Stimulated activated CD8-positive, alpha-beta memory T cell treated with anti-CD3 and anti-CD28 coated beads, Interleukin-7, amount 100 ng/mL, for 24 hours (primary cell): ENCODE measurements around the gene DAPK3.
"Not testable (repeated sequence)": the region's sequence is repeated elsewhere in the genome, so short reads cannot be mapped to it uniquely, and the experiment has no call there.

Source experiments
- DNase-seq: peaks from one replicate; pipeline ENCODE4 v3.0.0-alpha.2; 2020; ENCODE audit warnings: low read depth

Gene DAPK3

DNA sequence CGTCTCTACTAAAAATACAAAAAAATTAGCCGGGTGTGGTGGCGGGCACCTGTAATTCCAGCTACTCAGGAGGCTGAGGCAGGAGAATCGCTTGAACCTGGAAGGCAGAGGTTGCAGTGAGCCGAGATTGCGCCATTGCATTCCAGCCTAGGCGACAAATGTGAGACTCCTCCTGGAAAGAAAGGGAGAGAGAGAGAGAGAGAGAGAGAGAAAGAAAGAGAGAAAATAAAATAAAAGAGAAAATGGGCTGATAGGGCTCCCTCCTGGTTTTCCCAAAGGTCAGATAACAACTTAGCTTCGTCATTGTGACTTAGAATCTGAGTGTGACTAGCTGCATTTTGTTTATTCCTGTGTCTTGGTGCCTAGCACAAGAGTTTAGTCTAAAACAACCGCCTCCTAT, 34.5 kb upstream of the DAPK3 start:
- DNase-seq = not testable (repeated sequence)

DNA sequence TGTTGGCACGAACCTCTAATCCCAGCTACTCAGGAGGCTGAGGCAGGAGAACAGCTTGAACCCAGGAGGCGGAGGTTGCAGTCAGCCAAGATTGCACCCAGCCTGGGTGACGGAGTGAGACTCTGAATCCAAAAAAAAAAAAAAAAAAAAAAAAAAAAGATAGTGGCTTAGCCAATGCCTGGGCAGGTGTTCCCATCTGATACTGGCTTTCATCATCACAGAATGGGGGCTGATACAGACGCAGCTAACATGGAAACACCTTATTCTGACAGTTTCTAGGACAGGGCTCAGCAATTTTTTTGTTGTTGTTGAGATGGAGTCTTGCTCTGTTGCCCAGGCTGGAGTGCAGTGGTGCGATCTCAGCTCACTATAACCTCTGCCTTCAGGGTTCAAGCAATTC, 29.9 kb upstream of the DAPK3 start:
- not testable (repeated sequence) for DNase-seq

DNA sequence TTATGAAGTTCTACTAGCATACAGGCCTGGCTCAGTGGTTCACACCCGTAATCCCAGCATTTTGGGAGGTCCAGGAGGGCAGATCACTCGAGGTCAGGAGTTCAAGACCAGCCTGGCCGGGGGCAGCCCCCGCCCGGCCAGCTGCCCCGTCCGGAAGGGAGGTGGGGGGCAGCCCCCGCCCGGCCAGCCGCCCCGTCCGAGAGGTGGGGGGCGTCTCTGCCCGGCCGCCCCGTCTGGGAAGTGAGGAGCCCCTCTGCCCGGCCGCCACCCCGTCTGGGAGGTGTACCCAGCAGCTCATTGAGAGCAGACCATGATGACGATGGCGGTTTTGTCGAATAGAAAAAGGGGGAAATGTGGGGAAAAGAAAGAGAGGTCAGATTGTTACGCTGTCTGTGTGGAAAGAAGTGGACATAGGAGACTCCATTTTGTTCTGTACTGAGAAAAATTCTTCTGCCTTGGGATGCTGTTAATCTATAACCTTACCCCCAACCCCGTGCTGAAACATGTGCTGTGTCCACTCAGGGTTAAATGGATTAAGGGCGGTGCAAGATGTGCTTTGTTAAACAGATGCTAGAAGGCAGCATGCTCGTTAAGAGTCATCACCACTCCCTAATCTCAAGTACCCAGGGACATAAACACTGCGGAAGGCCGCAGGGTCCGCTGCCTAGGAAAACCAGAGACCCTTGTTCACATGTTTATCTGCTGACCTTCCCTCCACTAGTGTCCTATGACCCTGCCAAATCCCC, 27.9 kb upstream of the DAPK3 start:
- not testable (repeated sequence) for DNase-seq

DNA sequence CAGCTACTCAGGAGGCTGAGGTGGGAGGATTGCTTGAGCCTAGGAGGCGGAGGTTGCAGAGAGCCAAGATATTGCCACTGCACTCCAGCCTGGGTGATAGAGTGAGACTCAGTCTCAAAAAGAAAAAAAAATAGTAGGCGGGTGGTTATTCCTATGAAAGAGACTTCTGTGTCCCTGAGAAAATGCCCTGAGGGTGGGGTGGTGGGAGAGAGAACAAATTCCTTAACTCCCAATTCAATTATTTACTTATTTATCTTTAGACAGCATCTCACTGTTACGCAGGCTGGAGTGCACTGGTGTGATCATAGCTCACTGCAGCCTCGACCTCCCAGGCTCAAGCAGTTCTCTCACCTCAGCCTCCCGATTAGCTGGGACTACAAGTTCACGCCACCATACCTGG, 24.7 kb upstream of the DAPK3 start:
- no peak for DNase-seq

DNA sequence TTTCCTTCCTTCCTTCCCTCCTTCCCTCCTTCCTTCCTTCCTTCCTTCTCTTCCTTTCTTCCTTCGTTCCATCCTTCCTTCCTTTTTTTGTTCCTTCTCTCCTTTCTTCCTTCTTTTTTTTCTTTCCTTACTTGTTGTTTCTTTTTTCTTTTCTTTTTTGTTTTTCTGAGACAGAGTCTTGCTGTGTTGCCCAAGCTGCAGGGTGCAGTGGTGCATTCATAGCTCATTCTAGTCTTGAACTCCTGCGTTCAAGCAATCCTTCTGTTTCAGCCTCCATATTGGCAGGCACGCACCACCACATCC, 19.9 kb upstream of the DAPK3 start:
- DNase-seq = no peak

DNA sequence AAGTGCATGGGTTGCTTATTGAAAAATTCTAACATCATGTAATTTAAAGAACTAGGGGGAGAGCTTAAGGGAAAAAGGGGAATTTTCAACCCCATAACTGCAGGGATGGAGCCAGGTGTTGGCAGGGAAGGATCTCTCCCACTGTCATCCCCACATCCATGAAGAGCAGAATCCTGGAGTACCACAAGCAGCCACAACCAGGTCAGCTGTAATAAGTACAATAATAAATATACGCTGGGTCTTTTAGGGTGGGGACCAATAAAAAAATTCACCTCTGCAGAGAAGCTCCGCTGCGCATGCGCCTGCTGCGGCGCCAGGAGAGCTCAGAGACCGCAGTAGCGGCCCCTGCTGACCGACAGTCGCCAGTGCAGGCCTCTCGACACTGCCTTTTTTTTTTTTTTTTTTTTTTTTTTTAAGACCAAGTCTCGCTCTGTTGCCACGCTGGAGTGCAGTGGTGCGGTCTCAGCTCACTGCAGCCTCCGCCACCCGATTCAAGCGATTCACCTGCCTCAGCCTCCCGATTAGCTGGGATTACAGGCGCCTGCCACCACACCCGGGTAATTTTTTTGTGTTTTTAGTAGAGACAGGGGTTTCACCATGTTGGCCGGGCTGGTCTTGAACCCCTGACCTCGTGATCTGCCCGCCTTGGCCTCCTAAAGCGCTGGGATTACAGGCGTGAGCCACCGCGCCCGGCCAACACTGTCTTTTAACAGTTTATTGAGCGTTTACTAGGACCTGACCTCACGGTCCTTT, 16.9 kb upstream of the DAPK3 start:
- peak; percentile 72 for DNase-seq

DNA sequence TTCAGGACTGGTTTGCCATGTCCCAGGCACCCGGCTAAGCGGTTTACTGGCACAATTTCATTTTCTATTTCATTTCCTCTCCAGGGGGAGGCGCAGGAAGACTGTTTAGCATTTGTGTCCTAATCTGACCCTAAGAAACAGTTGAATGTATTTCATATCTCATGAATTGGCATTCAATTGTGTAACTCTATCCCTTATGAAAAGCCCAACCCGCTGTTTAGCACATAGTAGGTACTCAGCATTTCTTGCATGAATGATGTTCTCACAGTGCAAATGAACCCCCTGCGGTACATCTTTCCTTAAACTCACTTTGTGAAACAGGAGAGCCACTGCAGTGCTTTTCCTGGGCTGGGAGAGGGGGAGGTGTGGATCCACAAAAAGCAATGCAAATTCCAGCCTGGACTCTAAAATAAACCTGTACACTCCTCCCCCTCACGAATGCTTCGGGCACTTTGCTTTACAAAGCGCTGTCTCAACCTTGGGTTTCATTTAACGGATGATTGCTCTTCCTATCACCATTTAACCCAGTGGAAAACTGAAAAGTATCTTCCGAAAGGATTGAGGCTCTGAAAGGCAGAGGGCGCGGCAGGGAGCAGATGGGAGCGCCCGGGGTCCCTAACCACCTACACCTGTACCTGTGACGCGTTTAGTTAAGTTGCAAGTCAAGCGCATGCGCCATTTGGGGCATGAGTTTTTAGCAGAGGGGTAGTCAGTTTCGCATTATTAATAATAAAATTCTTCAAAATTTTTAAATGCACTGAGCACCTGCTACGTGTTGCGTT, 15.6 kb upstream of the DAPK3 start:
- no peak for DNase-seq

DNA sequence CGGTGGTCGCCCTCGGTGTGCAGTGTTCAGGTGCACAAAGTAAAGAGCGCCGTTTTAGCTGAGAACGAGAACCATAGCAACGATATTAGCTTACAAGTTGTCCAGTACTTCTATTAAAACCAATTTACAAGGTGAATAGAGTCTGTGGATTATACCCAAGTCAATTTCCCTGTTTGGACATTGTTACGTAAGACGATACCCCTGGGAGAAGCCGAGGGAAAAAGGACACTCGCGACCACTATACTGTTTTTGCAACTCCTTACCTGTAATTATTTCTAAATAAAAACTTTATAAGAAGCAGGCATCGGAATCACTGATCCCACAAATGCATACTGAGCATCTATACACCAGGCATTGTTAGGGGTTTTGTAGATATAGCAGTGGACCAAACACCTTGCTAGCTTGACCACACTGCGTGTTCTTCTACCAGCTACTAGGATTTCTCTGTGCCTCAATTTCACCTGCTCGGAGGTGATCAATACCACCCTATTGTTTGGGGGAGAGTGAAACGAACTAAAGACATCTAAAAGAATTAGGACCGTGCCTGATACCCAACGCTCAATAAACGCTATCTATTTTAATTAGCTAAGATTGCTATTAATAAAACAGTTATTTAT, 14.9 kb upstream of the DAPK3 start:
- DNase-seq = no peak

DNA sequence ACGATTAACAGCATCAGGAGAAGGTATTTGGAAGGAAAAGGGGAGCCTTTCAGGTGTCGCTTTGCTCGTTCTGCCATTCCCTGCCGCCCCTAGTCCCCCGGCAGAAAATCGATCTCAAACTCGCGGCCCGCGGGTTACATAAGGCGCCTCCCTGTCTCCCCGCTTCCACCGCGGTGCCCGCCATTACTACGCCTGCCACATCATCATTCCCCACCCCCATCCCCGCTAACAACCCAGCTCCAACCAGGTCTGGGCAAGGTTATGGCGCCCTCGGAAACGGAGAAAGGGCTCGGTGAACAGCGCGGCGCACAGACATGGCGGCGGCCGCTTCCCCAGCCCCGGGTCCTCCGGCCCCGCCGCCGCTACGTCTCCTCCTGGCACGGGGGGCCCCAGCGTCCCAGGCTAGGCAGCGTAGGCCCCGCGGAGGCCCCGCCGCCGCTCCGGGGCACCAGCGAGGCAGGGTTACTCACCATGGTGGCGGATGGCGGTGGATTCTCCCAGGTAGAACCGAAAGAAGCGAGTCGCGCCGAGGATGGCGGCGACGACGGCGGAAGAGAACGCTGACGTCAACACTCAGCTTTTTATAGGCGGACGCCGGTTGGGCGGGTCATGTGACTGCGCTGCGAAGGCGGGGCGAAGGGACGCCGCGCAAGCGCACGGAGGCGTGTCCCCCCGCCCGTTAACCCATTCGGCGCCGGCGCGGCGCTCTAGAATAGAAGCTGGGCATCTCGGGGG, 14.2 kb upstream of the DAPK3 start, which contains the start of gene EEF2:
TSS of gene EEF2 (minus strand) at position 556 of the 735 bp plus-strand sequence. CDS start at position 473, 83 bp downstream.
- peak; percentile 75 for DNase-seq

DNA sequence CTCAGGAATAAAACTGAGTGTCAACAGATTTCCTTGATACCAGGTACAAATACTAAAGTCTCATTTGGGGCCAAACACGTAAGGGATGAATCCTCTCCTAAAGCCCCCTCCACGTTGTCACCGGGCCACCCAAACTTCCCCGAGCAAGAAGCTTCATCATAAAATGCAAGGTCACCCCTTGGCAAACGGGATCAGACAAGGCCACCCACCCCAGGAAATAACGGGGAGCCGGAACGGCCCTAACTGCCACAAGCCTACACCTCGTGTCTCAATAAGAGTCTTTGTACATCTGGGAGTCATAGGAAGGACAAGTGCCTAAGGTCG, 13.6 kb upstream of the DAPK3 start:
- no peak for DNase-seq

DNA sequence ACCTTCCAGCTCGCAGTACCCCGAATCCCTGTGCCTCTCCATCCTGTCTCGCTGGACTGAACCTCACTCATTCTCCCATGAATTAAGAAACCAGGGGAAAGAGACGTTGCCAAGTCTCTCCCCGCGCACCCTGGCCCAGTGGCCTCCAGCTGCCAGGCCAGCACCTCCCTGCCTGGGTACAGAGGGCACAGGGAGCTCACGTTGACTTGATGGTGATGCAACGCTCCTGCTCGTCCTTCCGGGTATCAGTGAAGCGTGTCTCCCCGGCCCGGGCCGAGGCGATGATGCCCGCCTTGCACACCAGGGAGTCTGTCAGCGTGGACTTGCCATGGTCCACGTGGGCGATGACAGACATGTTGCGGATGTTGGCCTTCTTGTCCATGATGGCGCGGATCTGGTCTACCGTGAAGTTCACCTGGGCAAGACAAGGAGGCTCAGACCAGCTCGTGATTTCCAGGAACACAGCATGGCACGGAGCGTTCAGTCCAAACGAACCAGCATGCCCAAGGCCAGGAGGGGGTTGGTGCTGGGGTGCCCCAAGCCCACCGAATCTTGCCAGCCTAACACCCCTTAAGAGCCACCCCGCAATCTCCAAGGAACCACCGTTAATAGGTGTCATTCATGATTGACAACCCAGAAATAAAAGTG, 13.2 kb upstream of the DAPK3 start:
- DNase-seq = no peak

DNA sequence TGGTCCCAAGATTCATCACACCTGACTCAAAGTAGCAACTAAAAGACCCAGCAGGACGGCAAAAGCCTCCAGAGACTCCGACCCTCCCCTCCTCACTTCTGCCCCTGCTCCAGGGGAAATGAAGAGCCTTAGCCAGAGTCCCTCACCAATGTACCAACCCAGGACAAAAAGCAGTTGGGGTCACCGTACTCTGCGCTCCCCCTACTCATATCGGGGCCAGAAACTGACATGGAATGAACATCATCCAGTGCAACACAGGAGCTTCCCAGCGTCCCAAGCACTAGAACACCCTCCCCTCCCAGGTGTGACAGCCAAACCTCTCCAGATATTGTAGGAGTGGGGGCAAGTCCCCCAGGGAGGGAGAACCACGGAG, 12.6 kb upstream of the DAPK3 start:
- DNase-seq = no peak

DNA sequence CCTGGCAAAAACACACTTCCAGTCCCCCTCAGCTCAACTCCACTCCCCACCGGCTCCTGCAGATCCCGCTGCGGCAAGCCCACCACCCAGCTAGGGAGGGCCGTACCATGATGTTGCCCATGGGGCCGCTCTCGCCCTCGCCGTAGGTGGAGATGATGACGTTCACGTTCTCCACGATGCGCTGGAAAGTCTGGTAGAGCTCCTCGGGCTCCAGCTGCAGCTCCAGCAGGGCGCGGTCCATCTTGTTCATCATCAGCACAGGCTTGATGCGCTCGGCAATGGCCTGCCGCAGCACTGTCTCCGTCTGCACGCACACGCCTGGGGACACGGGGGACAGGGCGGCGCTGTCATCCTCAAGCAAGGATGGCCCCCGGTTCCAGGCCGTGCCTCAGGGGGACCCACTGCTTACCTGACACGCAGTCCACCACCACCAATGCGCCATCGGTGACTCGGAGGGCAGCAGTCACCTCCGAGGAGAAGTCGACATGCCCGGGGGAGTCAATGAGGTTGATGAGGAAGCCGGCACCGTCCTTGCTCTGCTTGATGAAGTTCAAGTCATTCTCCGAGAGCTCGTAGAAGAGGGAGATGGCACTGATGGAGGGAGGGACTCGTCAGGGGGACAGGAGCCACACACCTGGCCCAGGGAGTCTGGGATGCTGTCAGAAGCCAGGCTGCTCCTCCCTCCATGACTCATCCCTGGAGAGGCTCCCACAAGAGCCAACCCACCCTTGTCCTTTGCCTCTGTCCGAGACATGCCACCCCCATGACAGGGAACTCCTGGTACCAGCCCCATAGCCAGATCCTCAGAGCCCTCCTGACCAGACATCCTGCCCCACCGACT, 12.0 kb upstream of the DAPK3 start:
- DNase-seq = no peak

DNA sequence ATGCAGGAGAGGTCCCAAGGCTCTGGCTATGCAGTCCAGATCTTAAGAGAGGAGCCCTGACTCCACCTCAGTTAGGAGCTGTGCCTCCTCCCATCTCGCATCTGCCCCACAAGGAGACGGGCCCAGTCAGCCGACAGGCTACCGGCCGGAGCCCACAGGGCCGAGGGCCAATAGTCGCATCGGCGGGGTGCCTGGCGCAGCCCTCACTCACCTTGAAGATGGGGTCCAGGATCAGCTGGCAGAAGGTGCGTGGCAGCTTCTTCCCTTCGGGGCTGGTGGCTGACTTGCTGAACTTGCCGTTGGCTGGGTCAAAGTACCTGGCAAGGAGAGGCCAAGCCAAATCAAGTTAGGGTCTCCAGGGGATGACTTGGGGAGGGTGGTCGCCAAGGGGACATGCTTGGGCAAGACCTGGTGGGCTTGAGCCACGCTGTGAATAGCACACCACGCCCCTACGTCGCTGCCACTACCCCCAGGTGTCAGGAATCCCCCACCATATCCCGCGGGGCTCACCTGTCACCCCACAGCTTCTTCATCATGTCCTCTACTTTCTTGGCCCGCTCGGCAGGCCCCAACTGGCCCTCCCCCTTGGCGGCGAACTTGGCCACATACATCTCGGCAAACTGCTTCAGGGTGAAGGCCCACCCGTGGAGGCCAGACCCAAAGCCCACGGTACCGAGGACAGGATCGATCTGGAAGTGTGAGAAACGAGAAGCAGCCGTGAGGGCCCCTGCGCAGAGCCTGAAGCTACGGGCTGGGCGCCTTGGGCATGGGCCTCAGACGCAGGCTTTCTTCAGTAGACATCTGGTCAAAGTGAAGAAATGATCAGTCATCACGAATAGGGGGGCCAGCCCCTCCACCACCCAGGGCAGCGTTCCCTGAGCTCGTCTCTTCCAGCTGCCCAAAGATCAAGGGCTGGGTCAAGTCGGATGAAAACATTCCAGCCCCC, 11.1 kb upstream of the DAPK3 start:
- no peak for DNase-seq

DNA sequence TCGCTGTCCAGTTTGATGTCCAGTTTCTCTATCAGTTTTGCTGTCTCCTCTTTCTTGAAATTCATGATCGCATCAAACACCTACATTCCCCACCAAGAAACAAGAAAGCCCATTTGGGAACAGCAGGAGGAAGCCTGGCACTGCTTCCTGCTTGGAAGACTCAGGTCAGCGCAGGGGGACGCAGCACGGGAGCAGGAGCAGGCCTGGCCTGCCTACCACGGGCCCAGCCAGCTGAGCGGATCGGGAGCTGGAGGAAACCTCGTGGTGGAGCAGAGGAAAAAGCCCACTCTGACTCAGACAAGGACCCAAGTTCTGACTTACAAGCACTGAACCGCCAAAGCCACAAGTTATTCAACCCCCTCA, 10.5 kb upstream of the DAPK3 start:
- no peak for DNase-seq

DNA sequence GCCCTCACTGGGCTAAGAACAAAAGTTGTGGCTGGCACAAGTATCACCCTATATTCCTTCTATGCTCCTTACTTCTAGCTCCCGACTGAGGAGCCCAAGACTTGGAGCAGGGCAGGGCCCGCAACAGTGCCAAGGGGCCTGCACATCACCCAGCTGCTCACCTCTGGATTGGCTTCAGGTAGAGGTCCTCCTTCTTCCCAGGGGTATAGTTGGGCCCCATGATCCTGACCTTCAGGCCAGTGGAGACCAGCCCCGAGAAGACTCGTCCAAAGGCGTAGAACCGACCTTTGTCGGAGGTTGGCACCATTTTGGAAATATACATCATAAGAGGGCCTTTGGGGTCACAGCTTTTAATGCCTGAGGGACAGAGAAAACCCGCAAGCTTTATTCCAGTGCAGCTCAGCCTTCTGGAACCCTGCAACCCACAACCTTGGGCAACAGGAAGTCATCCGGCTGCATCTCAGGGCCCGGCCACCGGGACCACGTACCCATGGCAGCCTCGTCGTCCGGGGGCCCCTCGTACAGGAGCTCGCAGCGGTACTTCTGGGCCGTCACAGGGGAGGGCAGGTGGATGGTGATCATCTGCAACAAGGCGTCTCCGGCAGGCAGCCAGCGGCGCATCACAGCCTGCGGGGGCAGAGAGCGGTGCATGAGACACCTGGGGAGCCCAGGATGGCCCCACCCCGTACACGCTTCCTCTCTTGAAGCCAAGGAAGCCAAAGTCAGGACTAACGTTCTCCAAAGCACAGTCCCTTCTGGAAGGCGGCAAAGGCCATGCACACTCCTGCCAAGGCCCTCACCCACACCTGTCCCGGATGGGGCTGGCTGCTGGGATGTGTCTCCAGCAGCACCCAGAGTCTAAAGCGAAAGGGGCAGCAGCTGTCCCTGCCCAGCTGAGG, 9.7 kb upstream of the DAPK3 start:
- no peak for DNase-seq

DNA sequence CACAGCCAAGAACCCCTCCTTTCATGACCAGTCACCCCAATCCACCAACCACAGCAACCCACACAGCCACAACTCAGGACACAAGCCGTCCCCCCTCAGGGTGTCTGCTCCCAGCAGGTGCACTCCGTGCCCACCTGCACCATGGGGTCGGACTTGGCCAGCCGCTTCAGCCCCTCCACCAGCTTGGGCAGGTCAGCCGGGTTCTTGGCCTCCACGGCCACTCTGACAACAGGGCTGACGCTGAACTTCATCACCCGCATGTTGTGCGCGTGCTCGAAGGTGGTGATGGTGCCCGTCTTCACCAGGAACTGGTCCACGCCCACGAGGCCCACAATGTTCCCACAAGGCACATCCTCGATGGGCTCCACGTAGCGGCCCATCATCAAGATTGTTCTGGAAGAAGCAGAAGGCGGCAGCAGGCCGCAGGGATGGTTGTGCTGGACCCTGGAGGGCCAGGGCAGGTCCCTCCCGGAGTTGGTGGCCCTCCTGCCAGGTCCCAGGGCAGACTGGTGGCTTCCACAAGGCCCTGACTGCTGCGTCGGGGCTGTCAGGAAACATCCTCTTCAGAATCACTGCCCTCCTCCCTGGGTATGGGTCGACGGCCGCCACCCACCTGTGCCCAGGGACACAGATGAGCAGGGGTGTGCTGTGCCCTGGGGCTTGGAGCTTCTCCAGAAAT, 8.9 kb upstream of the DAPK3 start:
- DNase-seq = no peak

DNA sequence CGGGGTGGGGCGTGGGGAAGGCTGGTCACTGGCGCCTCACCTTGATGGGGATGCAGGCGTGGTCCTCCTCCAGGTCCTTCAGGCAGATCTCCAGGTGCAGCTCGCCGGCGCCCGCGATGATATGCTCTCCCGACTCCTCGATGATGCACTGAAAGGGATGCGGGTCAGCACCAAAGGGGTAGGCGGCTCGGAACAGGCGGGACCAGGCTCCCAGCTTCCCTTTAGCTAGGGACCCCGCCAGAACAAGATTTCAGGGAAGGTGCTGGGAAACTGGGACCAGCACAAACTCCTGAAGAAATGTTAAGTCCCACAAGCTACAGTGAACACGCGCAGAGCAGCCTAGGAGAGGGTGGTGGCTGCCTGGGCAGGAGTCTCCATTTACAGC, 8.4 kb upstream of the DAPK3 start:
- DNase-seq = no peak
